HG02798 (cell line): ENCODE measurements around the gene HDX.
"Not testable (repeated sequence)": the region's sequence is repeated elsewhere in the genome, so short reads cannot be mapped to it uniquely, and the experiment has no call there.

Experiments
- ATAC-seq: cut with Tn5 transposase; IDR thresholded peaks from one replicate; pipeline ENCODE4 v1.9.1; 2021; ENCODE audit warnings: mild to moderate bottlenecking; ENCODE audit not compliant: unreplicated experiment, poor library complexity

HDX gene

GRCh38 chrX:84339507-84340364 is 162.5 kb downstream of the HDX start:
- ATAC-seq, result peak; percentile 86

DNA sequence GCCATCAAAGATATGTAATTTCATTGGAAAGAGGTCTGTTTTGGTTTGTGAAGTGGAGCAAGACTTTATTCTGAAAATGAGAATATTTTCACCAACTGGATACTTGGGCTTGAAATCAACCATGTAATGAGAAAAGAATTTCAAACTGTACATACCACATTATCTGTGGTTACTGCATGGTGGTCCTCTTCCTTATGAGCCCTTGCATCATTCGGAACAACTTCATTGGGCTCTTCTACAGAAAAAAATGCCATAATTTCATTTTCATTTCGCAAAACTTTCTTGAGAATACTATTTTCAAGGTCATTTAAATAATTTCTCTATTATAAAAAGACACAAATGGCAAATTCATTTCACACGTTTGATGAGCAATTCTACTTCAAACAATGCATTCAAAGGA is 165.6 kb downstream of the HDX start:
- ATAC-seq, result no peak

GRCh38 chrX:84335121-84335520 is 167.1 kb downstream of the HDX start:
- no peak for ATAC-seq

DNA sequence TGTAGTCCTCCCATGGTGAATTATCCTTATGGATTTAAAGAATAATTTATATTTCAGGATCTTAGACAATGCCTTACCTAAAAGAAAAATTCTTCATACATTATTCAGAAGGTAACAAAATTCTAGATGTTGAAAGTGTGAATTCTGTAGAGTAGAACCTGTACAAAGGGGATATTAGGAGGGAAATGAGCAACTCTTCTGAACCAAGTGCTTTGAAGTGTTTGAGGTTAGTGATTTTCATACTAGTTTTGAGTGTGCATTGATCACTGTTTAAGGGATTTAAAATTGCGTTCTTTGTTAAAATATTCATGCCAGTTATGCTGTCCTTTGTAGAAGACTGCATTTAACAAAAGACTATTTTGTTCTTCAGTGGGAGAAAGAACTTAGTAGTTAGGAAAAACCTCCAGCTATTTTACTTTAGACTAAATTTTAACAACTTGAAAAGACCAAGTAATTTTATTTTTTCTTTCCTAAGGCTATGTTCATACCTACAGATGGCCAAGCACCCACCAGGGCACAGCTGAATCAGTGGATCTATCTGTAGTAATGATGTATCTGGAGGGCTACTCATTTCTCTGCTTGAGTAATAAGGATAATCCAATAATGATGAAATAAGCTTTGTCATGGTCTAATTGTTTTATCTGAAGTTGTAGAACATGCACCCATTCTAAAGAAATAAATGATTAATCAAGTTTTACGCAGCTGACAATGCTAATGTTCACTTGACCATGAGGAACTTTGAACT is 180.0 kb downstream of the HDX start:
- peak; percentile 46 for ATAC-seq

- no peak for ATAC-seq
These were observed 181.6 kb downstream of the HDX start for GRCh38 chrX:84320614-84321013.

GRCh38 chrX:84320023-84320422 is 182.2 kb downstream of the HDX start:
- ATAC-seq, result no peak

DNA sequence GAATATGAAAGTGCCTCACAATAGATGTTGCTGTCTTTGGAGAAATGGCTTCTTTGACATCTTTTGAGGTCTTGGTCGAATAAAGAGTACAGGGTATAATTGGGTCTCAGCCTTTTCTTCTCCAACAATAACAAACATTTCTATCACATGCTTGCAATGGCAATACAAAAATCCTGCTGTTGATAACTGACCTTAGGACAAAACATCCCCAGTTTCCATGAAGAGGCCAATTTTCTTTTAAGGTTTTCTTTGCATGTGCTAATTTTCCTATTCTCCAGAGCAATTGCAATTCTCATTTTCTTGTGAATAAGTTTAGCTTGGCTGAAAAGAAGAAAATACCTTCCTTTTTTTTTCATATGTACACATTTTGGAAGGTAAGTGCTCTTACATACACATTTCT is 183.6 kb downstream of the HDX start:
- no peak for ATAC-seq

- not testable (repeated sequence) for ATAC-seq
These were observed 186.3 kb downstream of the HDX start for GRCh38 chrX:84315946-84316345.
